ENCODE results near the gene OTOS.

OTOS gene

DNA sequence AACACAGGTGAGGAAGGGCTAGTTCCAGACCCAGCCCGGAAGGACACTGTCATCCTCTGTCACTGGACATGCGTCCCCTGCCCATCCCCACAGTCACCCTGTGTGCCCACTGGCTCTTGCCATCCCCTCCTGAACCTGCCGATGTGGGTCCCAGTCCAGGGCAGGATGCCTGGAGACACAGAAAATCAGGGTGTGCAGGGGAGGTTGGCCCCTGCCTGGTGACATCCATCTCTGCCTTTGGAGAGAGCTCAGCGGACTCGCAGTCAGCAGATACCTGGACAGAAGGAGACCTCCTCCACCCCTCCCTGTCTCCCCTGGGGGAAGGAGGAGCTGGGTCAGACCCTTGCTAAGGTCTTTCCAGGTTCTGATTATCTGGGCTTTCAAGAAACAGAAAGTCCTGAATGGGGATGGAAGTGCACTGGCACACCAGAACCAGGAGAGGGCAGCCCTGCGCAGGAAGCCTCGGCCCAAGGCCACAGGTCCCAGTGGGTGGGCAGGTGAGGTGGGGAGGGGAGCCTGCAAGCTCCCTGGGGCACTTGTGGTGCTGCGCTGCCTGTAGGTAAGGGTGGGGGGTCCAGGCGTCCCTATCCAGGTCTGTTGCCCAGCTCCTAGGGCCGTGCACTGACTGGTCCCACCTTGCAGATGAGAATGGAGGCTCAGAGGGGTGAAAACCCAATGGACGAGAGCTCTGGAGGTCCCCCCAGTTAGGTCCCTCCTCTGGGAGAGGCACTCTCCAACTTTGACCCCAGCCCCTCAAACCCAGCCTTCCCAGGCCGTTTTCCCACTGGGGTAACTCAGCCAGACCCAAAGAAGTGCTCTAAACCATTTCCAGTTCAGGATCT lies 9.7 kb upstream of the OTOS start:
- DNase-seq: no peak

DNA sequence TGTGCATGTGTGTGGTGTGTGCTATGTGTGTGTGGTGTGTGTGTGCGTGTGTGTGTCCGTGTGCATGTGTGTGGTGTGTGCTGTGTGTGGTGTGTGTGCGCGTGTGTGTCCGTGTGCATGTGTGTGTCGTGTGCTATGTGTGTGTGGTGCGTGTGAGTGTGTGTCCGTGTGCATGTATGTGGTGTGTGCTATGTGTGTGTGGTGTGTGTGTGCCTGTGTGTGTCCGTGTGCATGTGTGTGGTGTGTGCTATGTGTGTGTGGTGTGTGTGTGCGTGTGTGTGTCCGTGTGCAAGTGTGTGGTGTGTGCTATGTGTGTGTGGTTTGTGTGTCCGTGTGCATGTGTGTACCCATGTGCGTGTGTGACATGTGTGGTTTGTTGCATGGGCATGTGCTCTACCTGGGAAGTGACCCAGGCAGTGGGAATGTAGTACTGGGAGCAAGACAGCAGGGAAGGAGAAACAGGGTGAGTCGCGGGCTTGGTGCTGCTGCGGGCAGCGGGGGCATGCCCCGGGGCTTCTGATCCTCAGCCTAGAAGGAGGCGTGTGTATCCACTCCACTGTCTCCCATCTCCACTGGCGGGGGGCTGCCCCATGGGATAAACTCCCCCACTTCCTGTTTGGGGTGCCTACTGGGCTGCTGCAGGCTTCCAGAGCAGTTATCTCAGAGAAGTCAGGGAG lies 7.6 kb upstream of the OTOS start:
- no peak for DNase-seq

DNA sequence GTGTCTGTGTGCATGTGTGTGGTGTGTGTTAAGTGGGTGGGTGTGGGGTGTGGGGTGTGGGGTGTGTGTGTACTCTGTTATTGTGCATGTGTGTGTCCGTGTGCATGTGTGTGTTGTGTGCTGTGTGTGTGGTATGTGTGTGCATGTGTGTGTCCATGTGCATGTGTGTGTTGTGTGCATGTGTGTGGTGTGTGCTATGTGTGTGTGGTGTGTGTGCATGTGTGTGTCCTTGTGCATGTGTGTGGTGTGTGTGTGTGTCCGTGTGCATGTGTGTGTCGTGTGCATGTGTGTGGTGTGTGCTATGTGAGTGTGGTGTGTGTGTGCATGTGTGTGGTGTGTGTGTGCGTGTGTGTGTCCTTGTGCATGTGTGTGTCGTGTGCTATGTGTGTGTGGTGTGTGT lies 6.9 kb upstream of the OTOS start:
- no peak for DNase-seq

DNA sequence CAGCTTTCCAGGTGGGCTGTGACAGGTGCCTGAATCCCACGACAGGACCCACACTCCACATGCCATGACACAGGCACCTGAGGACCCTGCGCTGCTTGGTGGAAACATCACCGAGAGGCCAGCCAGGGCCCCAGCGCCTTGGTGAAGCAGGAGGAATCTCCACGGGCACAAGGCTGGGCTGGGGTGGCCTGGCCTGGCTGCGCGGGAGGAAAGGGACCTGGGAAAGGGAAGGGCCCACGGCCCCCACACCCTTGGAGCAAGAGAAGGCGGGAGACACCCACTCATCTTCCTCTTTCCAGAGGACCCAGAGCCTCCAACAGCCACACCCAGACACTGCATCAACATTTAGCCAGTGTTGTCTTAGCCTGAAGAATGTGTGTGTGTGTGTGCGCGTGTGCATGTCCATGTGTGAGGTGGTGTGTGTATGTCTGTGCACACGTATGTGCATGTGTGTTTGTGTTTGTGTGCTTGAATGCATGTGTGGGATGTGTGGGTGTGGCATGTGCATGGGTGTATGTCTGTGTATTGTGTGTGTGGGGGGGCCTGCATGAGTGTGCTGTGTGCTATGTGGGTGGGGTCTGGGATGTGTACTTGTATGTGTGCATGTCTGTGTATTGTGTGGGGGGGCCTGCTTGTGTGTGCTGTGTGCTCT lies 6.3 kb upstream of the OTOS start:
- no peak for DNase-seq

DNA sequence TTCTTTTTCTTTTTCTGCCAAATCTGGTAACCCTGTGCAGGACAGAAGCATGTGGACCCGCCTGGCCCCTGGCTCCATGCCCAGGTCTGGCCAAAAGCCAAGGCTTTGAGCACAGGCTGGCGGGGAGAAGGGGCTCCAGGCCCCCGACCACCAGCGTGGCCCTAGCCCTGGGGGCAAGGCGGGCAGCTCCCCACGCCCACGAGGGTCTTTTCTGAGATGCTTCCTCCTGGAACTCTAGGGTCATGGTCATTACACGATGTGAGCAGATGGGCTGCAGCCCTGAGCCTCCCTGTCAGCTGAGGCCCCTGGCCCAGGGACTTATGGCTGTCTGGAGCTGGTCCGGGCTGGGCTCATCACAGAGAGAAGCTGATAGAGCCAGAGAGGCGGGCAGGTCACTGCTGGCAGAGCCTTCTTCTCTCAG lies 5.7 kb upstream of the OTOS start:
- no peak for DNase-seq

DNA sequence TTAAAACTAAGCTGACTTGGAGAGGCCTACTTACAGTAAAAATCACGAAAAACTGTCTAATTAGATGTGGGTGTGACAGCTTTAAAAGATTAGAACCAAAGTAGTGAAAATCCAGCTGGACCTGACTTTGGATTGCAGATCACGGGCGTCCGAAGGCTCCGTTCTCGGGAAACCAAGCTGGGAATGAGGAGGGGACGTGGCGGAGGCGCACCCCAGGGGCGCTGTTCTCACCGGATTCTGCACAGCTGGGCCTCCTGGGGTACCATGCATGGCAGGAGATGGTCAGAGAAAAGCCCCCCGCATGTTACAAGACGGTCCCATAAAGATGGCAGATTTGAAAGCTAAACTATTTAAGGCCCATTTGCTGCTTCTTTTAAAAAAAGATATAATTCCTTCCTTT lies 5.0 kb upstream of the OTOS start:
- no peak for DNase-seq

DNA sequence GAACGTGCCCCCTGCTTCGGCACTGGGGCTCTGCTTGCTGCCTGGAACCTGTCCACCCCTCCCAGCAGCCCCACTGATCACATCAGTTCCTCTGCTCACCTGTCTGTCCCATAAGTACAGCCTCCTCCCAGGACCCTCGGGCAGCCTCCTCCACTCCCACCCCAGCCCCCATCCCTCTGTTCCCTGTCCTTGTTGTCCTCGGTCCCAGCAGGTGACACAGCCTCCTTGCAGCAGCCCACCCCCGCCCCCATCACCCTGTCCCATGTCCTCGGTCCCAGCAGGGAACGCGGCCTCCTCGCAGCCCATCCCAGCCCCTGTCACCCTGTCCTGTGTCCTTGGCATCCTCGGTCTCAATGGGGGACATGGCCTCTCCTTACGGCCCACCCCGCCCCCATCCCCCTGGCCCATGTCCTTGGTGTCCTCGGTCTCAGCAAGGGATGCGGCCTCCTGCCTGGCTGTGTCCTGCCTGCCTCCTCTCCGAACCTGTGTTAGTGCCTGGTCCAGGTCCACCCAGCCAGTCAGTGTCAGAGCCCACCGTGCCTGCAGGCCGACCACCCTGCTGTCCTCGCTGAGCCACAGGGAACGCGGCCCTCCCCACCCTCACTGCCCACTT lies 4.3 kb upstream of the OTOS start:
- DNase-seq: no peak

DNA sequence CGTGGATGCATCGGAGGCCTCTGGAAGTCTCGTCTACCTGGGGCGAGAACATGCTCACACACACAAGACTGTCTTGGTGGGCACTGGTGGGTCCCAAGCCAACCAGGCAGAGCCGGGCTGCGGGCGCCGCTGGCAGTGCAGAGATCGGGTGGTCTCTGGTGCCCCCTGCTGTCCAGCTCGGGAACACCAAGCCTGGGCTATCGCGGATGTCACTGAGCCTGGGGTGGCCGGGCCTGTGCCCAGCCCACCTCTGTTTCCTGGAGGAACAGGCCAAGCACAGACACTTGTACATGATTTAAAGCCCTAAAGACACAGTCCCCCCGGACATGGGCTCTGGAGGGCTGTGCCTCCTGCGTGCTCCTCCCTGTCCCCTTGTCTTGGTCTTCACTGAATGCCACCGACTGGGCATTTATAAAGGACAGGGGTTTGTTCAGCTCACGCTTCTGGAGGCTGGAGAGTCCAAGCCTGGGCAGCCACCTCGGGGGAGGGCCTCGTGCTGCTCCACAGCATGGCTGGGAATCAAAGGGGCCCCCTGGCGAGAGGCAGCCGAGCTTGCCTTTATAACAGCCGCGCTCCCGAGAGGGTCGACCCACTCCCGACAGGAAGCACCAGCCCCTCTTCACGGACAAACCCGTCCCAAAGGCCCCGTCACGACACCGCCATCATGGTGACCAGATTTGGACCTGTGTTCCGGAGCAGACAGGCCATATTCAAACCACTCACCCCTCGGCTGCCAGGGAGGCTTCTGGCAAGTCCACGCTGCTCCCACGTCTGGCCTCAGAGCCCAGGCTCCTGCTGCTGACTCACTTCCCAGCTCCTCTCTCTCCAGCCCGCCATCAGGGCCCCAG lies 3.6 kb upstream of the OTOS start:
- no peak for DNase-seq

DNA sequence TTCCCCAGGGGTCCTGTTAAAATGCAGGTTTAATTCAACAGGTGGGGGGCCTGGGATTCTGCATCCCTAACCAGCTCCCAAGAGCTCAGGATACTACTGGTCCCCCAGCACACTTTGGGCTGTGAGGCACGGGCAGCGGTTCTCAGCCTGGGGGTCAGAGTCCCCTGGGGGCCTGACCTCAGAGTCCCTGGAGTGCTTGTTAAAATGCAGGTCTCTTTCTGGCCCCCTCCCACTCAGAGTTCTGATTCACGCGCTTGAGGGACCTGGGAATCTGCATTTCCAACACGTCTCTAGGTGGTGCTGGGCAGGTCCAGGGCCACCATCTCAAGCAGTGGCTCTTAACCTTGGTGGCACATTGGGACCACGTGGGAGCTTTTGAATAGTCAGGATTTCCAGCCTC lies 2.8 kb upstream of the OTOS start:
- DNase-seq: no peak

DNA sequence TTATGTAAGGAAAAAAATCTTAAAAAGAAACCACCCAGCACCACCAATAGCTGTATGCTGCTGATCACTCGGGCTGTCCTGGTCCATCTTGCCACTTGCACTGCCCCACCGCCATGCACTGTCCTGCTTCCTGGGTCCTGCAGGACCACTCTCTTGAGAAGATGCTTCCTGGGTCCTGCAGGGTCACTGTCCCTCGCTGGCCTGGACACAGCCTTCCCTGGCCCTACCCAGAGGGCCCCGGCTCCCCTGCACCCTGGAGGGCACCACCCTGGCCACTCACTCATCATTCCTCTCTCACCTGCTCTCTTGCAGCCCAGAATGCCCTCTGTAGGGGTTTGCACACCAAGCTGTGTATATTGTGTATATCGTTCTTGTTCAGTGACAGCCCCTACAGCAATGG lies 2.4 kb upstream of the OTOS start:
- DNase-seq: no peak

DNA sequence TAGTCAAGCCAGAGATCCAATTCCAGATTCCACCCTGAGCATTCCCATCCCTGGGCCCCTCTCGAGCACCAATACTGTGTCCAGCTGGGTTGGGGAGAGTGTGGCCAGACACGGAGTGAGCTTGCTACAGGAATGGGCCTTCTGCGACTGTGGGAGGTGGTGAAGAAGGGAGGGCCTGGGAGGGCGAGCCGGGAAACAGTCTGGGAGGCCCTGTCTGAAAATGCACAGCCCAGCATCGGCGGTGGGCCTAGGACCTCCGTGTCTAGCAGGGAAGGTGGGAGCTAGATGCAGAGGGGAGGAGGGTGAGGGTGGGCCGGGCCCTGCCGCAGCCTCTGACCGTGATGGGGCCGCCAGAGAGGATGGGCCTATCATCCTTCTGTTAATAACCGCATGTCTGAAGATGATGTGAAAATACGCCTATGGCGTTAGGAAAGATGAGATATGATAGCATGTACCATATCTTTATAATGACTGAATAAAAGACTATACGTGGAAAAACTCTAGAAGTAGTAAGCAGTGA lies 1.9 kb upstream of the OTOS start:
- no peak for DNase-seq

DNA sequence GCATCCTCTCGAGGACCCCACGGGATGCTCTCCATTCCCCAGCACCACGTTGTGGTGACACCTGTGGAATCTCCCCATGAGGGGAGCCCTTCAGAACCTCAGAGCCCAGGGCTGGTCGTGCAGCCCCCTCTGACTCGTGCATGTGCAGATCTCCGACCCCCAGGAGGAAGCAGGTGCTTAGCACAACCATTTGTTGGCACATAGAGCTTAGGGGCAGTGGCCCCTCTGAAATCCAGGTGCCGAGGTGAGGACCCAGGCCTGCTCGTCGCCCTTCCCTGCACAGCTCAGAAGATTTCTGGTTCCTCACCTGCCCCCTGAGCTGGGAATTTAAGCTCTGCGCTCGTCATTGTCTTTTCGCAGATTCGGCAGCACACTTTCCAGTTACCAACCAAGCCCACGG lies 1.3 kb upstream of the OTOS start:
- no peak for DNase-seq

DNA sequence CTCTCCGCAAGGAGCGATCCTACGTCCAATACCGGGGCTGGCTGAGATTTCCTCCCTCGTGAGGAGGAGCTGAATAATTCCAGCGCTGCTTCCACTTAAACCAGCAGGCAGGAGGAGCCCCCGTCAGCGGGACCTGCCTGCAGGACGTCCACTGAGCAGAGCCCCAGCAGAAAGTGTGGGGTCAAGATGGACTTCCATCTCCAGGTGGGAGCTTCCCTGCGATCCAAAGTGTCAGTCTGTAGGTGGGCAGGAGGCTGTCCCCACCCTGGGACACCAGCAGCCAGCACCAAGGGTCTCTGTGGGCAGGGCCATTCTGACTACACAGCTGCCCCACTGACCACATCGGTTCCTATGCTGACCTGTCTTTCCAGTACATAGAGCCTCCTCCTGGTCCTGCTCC lies 462 bp upstream of the OTOS start:
- no peak for DNase-seq

DNA sequence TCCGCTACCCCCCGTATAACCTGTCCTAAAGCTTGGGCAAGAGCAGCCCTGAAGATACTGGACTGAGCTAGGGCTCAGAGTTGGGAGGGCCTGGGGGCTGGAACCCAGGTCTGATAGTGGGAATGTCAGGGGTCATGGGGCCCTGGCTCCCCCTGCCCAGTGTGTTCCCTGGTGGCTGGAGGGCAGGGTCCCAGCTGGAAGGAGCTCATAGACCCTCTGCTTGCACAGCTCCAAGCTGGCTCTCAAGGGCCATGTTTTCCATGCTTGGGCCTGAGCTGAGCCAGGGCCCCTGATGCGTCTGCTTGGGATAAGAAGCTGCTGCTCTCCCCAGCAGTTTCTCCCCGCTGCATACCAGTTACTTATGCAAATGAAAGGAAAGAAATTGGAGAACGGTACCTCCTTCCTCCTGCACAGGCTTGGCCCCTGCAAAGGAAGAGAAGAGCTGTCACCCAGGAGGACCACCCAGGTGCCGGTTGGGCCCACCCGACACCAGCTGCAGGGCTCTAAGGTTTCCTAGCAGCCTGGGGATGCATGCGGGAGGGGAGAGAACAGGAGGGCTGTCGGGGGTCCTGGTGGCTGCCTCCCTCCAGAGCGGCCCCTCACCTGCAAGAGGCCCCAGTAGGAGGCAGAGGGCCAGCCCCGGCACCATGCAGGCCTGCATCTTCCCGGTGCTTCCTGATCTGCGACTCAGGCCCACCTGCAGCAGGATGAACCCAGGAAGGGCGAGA lies 628 bp downstream of the OTOS start:
- DNase-seq: no peak

DNA sequence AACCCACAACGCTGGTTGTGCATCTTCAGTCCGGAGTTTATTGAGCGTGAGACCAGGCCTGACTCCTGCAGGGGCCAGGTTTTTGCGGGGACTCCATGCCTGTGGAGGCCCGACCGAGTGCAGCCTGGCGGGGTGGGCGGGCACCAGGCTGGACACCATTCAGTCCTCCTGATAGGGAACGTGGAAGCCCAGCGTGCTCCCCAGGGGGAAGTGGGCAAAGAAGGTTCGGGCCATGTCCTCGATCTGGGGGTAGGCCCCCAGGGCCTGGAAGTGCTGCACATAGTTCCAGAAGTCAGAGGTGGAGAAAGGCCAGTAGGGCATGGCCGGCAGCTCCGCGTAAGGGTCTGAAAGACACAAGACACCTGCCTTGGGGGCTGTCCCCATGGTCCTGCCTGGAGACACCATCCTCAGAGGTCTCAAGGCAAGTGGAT lies 1.4 kb downstream of the OTOS start:
- DNase-seq: no peak

DNA sequence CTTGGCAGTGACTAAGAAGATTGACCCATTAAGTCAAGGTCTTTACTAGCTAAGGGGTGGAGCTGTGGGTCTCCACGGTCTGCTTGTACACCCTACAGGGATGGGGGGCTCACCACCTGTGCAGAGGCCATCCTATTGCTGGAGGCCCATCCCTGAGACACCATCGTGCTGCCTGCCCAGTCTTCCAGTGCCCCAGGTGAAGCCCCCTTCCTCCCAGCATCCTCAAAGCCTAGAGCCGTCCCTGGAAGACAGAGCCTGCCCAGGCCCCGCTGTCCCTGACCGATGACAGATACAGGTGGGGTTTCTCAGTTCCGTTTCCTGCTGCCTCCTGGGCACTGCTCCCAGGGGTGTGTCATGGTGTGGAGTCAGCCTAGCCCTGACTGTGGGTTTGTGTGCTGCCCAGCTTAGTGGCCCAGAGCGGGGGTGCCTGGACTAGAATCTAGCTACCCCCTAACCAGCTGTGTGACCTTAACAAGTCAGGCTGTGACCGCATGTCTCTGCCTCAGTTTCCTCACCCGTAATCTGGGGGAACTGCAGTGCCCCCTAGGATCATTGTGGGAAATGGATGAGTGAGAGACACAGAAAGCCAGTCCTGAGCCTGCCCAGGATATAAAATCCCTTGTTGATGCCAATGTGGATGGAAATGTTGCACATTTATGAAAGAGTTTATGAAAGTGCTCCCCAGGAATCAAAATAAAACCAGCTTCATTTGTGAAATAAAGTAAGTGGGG lies 2.0 kb downstream of the OTOS start:
- no peak for DNase-seq

DNA sequence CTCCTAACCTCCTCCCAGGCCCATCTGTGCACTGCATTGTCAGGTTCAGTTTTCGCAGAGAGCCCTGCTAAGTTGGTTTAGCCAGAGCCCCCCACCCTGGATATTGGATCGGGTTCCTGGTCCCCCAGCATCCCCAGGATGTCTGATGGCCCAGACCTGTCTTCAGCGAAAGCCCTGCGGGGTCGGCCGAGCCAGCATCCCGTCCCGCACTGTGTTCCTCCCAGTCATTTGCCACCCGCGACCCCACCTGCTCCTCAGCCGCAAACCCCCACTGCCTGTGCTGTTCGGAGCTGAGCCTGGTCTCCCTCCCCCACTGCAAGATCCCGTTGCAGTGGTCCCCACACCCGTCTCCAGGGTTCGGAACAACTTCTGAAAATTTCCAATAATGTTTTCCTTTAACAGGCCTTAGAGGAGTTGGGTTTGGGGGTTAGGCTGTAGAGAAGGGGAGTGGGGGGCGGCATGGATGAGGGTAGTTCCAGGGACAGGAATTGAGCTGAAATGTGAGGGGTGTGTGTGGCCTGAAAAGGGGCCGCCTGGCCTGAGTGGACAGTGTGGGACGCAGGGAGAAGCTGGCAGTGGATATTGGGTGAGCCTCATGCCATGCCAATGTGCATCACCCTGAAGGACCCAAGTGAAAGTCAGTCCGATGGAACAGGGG lies 2.7 kb downstream of the OTOS start:
- no peak for DNase-seq

DNA sequence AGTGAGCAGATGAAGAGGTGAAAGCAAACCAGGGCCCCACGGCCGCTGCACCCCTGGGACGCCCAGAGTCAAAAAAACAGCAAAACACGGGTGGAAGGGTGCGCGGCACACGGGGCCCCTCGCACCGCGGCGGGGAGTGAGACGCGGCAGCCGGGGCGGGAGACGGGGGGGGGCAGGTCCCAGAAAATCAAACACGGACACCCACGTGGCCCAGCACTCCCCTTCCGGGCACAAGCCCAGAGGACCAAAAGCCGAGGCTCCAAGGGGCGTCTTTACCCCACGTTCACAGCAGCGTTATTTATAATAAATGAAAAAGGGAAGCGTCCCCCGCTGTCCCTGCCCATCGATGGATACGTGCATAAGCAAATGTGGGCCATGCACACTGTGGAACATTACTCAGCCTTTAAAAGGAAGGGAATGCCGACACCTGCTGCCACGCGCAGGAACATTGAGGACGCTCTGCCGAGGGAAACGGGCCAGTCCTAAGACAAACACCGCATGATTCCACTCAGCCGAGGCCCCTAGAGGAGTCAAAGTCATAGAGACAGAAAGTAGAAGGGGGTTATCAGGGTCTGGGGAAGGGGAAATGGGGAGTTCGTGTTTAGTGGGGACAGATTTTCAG lies 3.7 kb downstream of the OTOS start:
- no peak for DNase-seq

DNA sequence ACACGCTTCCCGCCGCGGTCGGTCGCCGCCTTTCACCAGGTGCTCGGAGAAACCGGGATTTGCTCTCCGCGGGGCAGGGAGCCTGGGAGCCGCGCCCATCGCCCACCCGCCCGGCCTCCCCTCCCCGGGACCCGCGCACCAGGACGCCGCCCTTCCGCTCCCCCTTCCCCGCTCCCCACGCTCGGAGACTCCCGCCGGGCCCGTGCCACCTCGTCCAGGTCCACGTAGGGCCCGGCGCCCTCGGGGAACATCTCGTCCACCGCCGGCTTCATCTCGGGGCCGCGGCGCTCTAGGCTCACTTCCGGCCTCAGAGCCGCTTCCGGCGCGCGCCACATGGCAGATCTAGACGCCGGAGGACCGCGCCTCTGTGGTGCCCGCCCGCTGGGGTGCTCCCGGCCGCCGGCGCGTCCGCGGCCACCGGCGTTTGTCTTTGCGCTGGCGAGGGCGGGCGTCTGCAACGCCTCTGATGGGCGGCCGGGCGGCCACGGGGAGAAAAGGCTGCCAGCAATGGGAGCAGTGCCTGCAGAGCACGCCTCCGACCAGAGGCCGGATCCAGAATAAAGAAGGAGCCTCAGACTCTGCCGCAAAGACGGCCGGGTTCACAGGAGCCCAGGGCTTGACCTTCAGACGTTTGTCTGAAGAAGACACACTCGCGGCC lies 4.3 kb downstream of the OTOS start, which contains the start of gene COPS9:
COPS9 (minus strand) TSS at position 293 of the 658 bp plus-strand sequence; CDS start at position 272, 21 bp downstream.
- DNase-seq: peak; percentile 69
